ENCODE results near the gene GUSB.

DNA sequence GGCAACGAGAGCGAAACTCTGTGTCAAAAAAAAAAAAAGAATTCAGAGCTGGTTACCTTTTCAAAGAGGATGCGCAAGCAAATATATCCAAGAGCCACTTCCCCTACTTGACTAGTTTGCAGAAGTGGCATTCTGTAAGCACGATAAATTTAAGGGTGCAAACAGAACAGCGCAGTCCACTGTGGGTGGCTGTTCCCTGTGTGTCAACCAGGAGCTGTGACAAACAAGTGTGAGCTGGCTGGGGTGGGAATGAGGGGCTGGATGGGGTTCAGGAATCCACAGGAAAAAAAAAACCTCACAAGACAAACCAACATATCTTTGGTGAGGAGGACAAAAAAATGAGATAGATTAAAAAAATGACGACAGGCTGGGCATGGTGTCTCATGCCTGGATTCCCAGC, 15.9 kb downstream of the GUSB start:
- TF ChIP-seq, protein P1, sequence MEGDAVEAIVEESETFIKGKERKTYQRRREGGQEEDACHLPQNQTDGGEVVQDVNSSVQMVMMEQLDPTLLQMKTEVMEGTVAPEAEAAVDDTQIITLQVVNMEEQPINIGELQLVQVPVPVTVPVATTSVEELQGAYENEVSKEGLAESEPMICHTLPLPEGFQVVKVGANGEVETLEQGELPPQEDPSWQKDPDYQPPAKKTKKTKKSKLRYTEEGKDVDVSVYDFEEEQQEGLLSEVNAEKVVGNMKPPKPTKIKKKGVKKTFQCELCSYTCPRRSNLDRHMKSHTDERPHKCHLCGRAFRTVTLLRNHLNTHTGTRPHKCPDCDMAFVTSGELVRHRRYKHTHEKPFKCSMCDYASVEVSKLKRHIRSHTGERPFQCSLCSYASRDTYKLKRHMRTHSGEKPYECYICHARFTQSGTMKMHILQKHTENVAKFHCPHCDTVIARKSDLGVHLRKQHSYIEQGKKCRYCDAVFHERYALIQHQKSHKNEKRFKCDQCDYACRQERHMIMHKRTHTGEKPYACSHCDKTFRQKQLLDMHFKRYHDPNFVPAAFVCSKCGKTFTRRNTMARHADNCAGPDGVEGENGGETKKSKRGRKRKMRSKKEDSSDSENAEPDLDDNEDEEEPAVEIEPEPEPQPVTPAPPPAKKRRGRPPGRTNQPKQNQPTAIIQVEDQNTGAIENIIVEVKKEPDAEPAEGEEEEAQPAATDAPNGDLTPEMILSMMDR (IDR thresholded peaks at IDR 0.05 in 8 of 11, conservative IDR thresholded peaks at IDR 0.05 in 3 of 11) = no peak
- no peak for TF ChIP-seq POLR2A (IDR thresholded peaks at IDR 0.05)
- no peak for TF ChIP-seq POLR2AphosphoS5 (IDR thresholded peaks at IDR 0.05)
